HG03457 (cell line): Measurements from ENCODE around the gene ASPG.

Source experiments
- ATAC-seq: cut with Tn5 transposase; IDR thresholded peaks from one replicate; pipeline ENCODE4 v1.9.1; 2021; ENCODE audit warnings: moderate number of reproducible peaks; ENCODE audit not compliant: unreplicated experiment

ASPG gene

DNA sequence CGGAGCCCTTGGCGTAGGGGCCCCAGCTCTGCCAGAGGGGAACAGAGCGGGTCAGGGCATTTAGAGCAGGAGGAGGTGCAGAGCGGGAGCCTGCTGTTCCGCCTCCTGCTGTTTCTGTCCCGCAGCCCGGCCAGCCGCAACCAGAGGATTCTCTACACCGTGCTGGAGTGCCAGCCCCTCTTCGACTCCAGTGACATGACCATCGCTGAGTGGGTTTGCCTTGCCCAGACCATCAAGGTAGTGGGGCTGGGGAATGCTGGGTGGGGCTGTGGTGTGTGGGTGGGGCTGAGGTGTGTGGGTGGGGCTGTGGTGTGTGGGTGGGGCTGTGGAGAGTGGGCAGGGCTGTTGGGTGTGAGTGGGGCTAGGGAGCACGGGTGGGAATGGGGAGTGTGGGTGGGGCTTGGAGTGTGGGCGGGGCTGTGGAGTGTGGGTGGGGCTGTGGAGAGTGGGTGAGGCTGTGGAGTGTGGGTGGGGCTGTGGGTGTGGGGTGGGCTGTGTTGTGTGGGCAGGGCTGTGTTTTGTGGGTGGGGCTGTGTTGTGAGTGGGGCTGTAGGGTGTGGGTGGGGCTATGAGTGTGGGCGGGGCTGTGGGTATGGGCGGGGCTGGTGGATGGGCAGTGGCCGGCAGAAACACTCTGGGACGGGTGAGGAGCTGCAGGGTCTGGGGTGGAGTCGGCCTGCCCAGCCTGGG is 8.0 kb downstream of the ASPG start:
- no peak for ATAC-seq

DNA sequence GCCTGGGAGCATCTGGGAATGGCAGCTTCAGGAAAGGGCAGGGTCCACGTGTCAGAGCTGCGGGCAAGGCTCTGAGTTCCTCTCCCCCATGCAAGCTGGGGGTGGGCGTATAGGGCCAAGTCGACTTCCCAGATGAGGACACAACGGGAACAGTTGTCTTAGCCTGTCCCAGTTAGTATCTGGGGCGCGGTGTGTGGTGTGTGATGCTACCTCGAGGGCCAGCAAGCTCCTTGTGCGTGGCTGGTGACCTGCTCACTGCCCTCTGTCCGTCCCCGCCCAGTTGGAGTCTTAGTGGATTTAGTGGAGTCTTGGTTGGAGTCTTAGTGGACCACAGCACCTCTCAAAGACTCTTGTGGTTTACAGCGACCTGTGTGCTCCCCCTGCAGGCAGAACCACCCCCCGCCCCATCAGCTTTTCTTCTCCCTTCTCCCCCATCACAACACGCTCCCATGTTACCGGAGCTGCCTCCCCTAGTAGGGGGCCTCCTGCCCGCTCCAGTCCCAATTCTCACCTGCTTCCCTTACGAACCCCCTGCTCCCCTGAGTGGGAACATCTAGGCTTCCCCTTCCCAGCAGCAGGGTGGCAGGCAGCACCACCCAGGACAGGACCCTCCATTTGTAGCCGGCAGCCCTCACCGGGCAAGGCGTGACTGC is 8.7 kb downstream of the ASPG start:
- no peak for ATAC-seq

DNA sequence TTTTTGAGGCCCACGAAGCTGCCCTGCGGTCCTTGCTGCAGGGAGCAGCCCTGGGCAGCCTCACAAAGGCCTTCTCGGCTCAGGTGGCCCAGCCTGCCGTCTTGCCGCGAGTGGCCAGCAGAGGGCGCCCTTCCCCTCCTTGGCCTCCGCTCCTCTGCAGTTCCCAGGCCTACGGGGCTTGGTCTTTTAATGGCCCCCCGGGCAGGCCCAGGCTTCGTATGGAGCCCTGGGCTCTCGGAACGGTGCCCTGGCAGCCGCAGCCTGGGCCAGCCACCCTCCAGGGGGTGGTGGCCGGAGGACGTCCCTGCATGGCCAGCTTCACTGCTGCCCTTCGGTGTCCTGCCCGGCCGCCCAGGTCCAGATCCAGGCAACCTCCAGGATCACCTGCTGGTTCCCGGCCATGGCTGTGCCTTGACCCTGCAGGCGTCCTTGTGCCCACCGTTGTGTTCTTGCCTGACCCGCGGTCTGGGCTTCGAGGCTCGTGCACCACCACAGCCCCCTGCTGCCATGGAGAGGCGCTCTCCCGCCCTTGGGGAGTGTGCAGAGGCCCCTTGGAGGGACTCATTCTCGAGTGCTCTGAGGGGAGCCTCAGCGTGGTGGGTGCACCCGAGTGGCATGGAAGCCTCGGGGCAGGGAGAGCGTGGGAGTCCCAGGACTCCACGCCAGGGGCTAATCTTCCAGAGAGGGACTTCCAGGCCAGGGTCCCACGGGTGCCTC is 9.4 kb downstream of the ASPG start:
- no peak for ATAC-seq

DNA sequence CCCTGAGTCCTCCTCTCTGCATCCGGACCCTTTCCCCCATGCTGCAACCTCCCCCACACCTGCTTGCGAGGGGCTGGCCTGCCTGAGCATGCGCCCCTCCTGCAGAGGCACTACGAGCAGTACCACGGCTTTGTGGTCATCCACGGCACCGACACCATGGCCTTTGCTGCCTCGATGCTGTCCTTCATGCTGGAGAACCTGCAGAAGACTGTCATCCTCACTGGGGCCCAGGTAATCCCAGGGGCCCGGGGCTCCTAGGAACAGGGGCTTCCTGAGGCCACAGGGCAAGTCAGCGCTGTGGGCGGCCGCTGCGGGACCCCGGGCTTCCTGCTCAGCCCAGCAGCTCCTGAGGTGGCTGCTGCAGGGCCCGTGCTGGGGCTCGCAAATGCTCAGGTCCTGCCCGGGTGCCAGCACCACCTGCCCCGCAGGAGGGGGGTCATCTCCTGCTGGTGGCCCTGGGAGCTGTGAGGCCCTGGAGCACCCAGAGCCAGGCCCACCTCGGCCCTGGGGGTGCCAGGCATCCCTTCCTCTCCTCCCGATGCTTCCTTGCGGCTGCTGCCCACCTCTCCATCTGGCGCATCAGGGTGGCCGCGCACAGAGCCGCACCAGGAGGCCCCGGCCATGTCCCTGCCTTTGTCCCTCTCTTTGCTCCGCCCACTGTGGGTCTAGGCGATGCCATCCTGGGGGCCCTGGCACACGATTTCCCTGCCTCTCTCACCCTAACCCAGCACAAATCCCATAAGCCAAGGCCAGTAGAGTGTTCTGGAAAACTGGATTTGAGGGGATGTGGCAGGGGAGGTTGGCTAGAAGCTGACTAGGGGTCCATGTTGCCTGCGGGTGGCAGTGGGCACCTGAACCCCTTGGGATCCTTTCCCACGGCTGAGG is 10.2 kb downstream of the ASPG start:
- no peak for ATAC-seq

DNA sequence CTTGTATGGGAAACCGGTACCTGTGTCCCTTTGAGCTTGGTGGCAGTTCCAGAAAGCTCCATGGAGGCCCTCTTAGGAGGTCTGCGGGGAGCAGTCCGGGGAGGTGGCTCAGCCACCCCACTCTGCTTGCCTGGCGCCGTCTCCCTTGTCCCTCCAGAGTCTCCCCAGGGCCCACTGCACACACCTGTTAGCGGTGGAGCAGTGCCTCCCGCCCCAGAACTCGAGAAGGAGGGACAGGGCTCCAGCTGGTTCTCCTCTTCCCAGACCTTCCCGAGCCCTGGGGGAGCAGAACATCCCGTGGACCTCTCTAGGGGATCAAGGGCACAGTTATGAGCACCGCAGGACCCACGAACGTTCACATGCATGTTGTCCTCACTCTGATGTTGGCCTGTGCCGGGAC is 10.8 kb downstream of the ASPG start:
- no peak for ATAC-seq

DNA sequence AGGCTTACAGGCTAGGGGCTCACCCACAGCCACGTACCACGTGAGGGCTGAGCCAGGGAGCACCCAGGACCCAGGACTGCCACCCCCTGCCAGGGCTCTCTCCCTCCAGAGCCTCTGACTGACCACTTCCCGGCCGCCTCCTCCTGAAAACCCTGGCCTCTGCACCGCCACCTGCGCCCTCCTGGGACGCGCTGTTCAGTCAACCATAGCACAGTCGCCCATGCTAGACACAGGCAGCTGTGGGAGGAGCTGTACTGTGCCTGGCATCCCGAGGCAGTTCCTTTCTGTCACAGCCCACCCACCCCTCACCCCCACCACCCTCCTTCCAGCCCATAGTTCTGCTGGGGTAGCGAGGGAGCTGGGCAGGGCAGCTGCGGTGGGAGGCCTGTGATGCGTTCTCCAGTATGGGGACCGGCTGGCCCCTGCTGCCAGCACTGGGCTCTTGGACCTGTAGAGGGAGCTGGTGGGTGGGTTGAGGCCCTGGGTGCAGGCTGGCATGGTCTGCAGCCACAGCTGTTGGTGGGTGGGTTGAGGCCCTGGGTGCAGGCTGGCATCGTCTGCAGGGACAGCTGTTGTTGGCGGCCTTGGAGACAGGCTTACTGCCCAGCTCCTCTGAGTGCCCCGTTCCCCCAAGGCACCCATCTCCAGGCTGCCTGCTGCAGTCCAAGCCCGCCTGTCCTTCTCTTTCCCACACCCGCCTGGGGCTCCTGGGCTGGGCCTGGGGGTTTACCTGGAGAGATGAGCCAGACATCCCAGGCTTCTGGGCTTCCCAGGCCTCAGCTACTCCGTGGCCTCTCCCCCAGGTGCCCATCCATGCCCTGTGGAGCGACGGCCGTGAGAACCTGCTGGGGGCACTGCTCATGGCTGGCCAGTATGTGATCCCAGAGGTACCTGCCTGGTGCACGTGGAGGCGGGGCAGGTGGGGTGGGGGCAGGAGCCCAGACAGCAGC is 11.5 kb downstream of the ASPG start:
- no peak for ATAC-seq

DNA sequence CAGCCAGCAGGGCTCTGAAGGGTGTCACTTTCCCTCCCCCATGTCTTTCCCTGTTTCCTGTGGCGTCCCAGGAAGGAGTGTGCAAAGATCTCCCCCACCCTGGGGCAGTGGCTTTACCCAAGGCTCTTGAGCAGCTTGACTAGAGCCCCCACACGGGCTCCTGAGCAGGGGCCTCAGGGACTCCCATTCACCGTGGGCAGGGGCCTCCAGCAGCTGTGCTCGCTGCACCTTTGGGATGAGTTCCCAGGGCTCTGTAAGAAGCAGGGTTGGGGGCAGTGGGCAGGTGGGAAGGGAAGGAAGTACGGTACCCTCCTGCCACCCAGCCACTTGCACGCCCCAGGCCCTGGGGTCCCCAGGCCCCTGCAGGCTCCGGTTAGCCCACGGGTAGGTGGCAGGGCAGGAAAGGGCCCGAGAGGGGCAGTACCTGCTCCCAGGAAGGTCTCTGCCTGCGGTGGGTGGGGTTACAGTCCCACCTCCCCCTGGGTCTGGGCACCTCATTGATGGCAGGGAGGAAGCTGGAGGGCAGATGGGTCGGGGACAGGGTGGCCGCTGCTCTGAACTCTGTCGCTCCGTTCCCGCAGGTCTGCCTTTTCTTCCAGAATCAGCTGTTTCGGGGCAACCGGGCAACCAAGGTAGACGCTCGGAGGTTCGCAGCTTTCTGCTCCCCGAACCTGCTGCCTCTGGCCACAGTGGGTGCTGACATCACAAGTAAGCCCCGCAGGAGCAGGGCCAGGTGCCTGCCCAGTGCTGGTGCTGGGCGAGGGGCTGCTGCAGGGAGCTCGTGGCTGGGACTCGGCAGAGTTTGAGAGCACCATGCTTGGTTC is 13.0 kb downstream of the ASPG start:
- ATAC-seq = no peak

DNA sequence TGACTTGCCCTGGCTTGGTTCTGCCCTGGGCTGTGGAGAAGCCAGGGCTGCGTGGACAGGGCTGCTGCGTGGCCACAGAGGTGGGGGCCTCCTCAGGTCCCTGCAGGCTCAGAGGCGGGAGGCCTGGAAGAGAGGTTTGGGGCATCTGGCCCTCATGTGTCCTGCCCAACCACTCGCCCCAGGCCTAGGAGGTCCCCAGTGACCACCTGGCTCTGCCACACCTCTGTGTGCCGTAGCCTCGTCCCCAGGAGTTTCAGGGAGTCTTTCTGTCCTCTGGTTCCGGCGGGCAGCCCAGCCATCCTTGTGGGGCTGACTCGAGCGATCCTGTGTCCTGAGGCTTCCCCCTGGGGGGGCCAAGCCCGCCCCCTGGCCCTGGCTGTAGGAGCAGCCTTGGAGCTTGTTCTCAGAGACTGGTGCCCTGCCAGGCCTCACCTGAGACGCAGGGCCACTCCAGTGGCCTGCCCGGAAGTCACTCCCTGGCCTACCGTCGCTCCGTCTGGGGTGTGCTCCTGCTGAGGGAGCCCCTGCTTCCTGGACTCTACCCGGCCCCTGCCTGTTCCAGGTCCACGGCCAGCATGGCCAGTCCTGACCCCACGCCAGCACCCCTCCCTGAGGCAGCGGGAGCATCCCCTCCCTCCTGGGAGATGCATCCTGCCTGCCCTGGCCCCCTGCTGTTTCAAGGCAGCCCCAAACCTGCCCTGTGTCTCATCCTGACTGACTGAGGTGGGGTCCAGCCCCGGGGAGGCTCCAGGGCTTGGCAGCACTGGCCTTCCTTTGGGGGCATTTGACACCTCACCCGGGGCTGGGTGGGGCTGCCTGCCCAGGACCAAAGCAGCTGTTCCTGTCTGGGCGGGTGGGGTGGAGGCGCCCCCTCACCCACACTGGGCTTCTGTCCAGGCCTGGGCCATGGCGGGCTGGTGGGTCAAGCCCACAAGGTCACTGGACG is 13.9 kb downstream of the ASPG start:
- no peak for ATAC-seq

DNA sequence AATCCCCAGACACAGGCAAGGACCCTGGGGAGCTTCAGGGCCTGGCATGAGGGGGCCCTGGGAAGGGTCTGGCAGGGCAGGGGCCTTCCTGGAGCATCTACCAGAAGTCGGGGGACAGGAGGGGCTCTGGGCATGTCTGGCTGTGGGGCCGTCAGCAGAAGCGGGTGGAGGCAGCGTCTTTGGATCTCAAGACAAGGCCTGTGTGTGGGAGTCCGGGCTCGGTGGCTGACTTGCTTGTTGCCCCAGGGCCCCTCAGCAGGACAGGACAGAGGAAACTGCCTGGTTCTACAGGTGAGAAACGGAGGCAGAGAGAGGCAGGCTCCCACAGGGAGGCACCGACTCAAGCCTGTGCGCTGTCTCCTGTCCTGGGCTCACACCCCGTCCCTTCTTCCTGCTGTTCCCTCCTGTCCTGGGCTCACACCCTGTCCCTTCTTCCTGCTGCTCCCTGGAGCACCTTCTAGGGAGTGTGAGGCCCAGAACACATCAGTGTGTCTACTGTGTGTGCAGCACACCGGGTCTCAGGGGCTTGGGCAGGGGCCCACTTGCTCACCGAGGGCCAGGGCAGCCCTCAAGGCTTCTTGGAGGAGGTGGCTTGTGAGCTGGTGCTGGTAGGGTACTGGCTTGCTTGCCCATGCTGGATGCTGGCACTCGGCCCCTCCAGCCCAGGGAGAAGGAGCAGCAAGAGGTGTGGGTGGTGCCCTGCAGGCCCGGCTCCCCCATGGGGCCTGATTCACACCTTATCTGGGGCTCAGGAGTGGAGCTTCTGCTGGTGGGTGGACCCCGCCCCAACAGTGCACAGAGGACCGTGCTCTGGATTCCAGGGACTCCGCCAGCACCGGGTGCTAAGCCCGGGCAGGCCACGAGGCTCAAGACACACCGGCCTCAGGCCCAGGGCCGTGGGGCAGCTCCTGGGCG is 14.9 kb downstream of the ASPG start:
- no peak for ATAC-seq

DNA sequence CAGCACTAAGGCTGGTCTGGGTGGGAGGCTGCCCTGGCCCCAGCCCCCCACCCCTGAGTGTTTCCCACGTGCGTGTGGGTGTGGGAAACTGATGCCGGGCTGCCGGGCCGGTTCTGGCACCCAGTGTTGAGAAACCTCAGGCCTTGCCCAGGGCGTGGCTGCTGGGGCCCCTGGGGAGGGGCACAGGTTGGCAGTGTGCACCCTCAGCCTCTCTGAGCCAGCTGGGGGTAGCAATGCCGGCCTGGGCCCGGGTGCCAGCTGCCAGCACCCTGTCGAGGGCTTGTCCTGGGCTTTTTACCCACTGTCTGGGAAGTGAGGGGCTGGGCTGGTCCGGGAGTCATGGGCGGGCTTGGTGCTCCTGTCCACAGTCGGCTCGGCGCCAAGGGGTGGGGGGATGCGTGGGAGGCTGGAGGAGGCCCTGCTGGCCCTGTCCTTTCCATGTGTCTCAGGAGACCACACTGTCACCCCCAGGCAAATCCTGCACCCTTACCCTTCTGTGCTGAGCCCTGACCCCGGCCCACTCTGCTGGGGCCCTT is 15.7 kb downstream of the ASPG start:
- ATAC-seq = no peak

DNA sequence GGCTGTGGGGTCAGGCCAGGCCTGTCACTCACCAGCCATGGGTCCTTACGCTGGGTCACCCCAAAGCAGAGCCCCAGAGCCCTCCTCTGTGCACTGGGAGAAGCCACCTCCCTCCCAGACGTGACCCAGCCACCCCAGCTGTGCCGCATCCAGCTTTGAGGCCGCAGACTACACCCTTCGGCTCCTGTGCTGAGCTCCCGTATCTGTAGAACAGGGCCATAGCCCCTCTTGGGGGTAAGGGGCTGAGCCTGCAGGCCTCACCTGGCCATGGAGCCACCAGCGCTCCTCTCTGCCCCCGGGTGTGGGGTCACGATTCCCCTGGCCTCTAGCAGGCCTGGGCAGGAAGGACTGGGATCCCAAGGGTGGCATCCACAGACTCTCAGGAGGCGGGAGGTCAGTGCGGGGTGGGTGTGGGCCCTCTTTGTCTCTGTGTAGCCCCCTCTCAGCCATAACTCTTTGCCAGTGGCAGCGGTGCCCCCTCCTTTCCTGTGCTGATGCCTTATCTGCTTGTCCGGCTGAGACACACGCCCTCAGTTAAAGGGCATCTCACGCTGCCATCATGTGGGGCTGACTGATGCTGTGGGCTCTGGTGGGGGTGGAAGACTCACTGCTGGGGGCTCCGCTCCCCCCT is 16.3 kb downstream of the ASPG start:
- no peak for ATAC-seq

DNA sequence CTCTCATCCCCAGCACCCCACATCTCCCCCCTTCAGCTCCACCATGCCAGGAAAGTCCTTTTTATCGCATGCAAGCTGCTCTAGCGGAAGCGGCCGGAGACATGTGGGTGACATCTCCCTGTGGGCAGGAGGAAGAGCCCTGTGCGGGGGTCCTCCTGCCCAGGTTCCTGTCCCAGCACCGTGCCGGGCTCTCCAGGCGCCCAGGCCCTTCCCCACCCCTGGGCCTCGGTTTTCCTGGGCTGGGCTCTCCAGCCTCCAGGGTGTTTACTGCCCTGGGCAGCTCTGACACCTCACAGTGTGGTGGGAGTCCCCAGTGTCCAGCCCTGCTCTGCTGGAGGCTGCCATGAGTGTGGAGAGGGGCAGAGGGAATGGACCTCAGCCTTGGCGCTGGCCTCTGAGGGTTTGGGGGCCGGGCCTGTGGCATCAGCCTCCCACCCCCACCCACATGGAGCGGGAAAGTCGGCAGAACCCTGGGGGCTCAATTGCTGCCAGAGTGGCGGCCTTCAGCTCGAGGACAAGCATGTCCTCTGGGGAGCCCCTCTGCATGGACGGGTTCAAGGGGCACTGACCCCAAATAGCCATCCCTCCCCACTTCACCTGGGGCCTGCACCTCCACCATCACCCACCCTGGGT is 16.9 kb downstream of the ASPG start:
- ATAC-seq = no peak

DNA sequence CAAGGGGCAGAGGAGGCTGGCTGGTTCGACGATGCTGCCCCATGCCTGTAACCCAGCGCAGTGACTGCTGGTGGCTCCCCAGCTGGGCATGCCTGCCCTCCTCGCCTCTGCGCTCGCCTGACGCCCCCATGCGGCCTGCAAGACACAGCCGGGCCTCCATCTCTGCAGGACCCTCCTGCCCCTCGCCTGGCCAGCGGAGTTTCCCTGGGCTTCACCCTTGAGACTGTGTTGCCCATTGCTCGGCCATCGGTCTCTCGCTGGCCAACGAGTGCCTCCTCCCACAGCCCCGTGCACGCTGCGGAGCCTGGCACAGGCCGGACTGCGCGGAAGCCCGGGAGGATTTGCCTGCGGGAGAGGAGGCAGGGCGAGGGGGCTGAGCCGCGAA is 17.6 kb downstream of the ASPG start:
- ATAC-seq = no peak

DNA sequence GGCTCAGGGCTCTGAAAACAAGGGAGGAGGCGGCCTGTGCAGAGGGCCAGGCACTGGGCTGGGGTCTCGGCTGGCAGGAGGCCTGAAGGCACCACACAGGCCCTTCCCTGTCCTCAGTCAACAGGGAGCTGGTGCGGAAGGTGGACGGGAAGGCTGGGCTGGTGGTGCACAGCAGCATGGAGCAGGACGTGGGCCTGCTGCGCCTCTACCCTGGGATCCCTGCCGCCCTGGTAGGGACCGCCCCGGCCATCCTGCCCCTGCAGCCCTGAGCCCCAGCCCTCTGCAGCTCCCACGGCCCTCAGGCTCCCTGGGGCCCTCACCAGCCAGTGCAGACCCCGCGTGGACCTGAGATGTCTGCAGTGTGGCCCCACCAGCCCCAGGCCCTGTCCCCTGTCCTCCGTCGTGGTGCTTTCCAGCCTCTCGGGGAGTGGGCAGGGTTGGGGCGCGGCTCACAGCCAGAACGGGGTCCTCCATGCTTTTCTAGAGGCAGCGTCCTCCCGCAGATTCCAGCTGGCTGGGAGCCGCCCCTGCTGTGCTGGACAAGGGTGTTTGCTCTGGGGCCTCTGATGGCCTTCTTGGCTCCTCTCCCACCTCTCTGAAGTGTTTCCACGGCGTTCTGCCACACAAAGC is 18.1 kb downstream of the ASPG start:
- ATAC-seq = no peak

DNA sequence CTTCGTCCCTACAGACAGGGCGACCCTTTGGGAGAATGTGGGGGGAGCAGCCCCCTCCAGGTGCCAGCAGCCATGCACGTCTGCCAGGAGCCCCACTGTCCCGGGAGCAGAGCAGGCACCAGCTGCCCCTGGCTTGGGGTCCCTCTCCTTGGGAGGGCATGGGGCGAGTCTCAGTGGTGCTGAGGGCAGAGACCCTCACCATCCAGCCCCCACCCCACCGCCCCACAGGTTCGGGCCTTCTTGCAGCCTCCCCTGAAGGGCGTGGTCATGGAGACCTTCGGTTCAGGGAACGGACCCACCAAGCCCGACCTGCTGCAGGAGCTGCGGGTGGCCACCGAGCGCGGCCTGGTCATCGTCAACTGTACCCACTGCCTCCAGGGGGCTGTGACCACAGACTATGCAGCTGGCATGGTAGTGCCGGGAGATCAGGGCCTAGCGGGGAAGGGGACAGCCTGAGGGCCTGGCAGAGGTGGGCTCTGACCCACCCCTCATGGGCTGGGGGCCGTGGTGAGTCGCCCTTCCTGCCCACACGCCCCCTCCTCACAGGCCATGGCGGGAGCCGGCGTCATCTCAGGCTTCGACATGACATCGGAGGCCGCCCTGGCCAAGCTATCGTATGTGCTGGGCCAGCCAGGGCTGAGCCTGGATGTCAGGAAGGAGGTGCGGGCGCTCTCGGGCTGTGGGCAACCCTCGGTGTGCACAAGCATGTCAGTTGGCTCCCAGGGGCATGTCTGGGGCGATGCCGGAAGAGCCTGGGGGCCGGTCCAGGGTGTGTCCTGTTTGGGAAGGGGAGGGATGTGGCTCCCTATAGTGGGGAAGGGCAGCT is 18.8 kb downstream of the ASPG start:
- no peak for ATAC-seq
